22Rv1 (cell line): ENCODE results near the gene MPV17.

Source experiments
- H3K27ac ChIP-seq: fragments of 450-650 bp; 2 replicates; pipeline ENCODE4 v1.5.1; 2017
- CTCF ChIP-seq: fragments of 450-650 bp; IDR thresholded peaks from 2 replicates; pipeline ENCODE4 v1.5.1; 2017; ENCODE audit warnings: mild to moderate bottlenecking
- ZFX ChIP-seq: fragments of 450-650 bp; IDR thresholded peaks from 2 replicates; pipeline ENCODE4 v1.6.1; 2017; ENCODE audit warnings: antibody characterized with exemption, borderline replicate concordance

Gene MPV17

GRCh38 chr2:27322766-27323595, at the start of gene MPV17:
TSS of gene MPV17 (minus strand) at chr2:27323097. CDS start at chr2:27322517, 580 bp downstream.
- no peak for TF ChIP-seq ZFX
- no peak for TF ChIP-seq CTCF
- peak within 1 kb of the TSS; percentile 81 for H3K27ac ChIP-seq

- peak overlapping the region; percentile 80 for H3K27ac ChIP-seq
- TF ChIP-seq ZFX: peak; percentile 82; the same call in 1 of the 2 replicates
- TF ChIP-seq CTCF: no peak
Observed at GRCh38 chr2:27370816-27371620, 48.1 kb upstream of the MPV17 start.

- TF ChIP-seq ZFX (no peak), CTCF (peak; percentile 95)
- peak within 1 kb of the TSS; percentile 80 for H3K27ac ChIP-seq
Observed at GRCh38 chr2:27370026-27370815, 47.3 kb upstream of the MPV17 start, which contains the start of the genes EIF2B4 and SNX17. TSS of gene EIF2B4 (minus strand) at chr2:27370338. CDS start at chr2:27370314, 24 bp downstream. TSS of gene SNX17 (plus strand) at chr2:27370616. CDS start at chr2:27370744, 128 bp downstream.

- TF ChIP-seq CTCF: no peak
- TF ChIP-seq ZFX: no peak
- H3K27ac ChIP-seq: peak overlapping the region; percentile 80
Observed at GRCh38 chr2:27369471-27370025, 46.7 kb upstream of the MPV17 start.

- peak overlapping the region; percentile 20; the same call in 1 of the 2 replicates for H3K27ac ChIP-seq
- TF ChIP-seq ZFX: no peak
- TF ChIP-seq CTCF: no peak
Observed at GRCh38 chr2:27363933-27364332, 41.0 kb upstream of the MPV17 start.

- H3K27ac ChIP-seq: peak overlapping the region; percentile 20; the same call in 1 of the 2 replicates
- TF ChIP-seq ZFX (no peak), CTCF (no peak)
Observed at GRCh38 chr2:27362678-27363420, 40.0 kb upstream of the MPV17 start.
